ENCODE data around the gene DLX1.

Gene DLX1

DNA sequence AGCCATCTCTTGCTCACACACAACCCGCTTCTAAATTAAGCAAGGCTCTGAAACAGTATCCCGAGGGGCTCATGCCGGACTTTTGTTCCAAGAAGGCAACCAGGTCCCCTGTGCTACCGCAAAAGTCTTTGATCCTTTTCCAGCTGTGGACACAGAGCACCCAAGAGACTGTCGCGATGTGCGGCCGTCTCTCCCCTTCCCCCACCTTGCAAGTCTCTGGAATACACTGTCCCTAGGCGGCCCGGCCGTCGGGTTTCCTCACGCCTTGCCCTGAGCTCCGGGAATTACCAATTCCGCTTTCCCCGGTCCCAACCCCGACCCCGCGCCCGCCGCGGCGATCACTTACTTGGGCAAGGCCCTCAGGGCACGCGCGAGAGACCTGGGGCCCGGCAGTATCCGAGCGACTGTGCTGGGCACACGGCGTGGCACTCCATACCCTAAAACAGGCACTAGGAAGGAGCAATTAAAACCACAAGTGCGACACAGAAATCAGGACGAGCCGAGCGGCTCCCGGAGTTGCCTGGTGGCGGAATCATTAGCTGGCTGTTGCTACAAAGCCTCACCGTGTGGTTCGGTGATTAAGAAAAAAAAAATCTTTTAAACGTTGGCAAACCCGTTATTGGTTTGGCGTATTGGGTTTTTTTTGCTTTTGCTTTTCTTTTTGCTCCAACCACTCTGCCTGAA, 2.2 kb upstream of the DLX1 start:
- H3K4me3 ChIP-seq (ENCODE audit: low read depth, low read length), result 0 out of 2 replicates have a peak overlapping the region, but pooled peaks have one; percentile 6
- DNase-seq (ENCODE audit: low read depth), result no peak
- TF ChIP-seq, protein P1, sequence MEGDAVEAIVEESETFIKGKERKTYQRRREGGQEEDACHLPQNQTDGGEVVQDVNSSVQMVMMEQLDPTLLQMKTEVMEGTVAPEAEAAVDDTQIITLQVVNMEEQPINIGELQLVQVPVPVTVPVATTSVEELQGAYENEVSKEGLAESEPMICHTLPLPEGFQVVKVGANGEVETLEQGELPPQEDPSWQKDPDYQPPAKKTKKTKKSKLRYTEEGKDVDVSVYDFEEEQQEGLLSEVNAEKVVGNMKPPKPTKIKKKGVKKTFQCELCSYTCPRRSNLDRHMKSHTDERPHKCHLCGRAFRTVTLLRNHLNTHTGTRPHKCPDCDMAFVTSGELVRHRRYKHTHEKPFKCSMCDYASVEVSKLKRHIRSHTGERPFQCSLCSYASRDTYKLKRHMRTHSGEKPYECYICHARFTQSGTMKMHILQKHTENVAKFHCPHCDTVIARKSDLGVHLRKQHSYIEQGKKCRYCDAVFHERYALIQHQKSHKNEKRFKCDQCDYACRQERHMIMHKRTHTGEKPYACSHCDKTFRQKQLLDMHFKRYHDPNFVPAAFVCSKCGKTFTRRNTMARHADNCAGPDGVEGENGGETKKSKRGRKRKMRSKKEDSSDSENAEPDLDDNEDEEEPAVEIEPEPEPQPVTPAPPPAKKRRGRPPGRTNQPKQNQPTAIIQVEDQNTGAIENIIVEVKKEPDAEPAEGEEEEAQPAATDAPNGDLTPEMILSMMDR (IDR thresholded peaks at IDR 0.05; ENCODE audit: insufficient read depth, low read depth, low read length, missing control alignments), result no peak

DNA sequence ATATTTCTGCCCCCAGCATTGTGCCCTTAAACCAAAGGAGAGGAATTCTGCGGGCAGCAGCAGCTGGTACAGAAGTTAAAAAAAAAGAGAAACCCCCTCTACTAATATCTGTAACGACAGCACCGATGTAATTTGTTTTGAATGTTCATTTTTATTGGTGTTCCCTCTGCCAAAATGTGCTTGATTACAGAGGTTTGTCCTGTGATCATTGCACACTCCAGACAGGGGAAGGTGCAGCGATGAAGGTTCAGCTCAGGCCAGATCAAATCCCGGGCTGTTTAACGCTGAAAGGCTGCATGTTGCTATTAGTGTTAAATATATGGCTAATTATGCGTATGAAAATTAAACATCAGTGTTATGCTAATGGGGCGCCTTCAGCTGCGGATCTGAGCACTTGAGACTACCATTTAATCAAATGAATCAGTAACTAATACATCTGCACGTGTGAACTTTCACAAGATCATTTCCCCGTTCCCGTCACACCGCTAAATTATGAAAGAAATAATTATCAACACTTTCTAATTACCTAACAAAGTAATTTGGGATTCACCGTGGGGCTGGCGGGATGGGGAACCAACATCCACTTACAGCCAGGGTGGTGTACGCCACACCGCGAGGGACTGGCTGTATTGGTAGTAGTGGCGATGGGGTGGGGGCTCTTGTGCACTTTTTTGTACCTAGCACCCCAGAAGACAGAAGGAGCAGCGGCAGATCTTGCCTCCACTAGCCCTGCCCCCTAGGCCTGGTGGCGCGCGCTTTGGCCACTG, 1.5 kb upstream of the DLX1 start:
- TF ChIP-seq, protein P1 (IDR thresholded peaks at IDR 0.05; ENCODE audit: insufficient read depth, low read depth, low read length, missing control alignments), result no peak
- H3K4me3 ChIP-seq (ENCODE audit: low read depth, low read length), result 0 out of 2 replicates have a peak overlapping the region, but pooled peaks have one; percentile 6
- no peak for DNase-seq (ENCODE audit: low read depth)

DNA sequence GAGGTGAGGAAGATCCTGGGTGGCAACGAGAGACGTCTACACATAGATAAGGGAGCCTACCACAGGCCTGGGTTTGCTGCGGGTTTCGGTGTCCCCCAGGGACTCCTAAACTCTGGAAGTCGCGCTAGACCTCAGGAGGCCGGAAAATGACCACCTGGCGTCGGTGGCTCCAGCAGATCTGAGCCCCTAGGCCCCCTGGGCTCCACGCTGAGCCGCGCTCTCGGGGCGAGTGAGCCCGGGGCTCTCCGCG, 987 bp upstream of the DLX1 start:
- TF ChIP-seq, protein P1 (IDR thresholded peaks at IDR 0.05; ENCODE audit: insufficient read depth, low read depth, low read length, missing control alignments), result no peak
- H3K4me3 ChIP-seq (ENCODE audit: low read depth, low read length), result peak overlapping the region; percentile 60

DNA sequence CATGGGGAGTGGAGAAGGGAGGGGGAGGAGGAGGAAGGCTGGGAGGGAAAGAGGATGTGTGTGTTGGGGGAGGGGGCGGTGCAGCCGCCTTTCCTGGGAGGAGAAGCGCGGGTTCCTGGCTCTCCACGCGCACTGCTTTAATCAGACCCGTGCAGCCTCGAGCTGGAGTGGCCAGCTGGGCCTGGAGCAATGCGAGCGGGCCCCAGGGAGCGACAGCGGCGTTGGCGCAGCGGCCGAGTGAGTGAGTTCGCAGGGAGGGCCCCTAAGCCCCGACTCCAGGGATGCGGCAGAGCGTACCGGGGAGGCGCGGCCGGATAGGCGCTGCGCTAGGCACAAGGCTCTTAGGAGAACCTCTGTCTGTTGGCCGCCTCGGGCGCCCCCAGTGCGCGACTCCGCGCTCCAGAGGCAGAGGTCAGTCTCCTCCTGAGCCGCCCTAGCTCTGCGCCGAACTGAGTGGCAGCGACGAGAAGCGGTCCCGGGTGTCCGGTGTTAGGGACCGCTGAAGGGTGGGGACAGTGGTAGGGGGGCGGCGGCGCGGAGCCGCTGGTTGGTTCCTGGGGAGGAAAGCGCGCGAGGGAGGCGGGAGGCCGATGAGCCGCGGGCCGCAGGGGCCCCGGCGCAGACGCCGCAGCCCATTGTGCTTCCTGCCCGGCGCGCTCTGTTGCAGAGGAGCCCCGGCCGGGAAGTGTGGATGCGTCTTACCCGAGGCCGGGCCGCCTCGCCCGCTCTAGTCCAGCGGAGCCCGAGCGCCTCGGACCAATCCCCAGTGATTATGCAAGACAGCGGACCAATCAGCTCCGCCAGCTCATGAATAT, 455 bp upstream of the DLX1 start:
- TF ChIP-seq, protein P1 (IDR thresholded peaks at IDR 0.05; ENCODE audit: insufficient read depth, low read depth, low read length, missing control alignments), result no peak
- peak; percentile 92 for DNase-seq (ENCODE audit: low read depth)
- peak overlapping the region; percentile 60 for H3K4me3 ChIP-seq (ENCODE audit: low read depth, low read length)

More for the DNA sequence above, 987 bp upstream of the DLX1 start:
- no peak for DNase-seq (ENCODE audit: low read depth)

DNA sequence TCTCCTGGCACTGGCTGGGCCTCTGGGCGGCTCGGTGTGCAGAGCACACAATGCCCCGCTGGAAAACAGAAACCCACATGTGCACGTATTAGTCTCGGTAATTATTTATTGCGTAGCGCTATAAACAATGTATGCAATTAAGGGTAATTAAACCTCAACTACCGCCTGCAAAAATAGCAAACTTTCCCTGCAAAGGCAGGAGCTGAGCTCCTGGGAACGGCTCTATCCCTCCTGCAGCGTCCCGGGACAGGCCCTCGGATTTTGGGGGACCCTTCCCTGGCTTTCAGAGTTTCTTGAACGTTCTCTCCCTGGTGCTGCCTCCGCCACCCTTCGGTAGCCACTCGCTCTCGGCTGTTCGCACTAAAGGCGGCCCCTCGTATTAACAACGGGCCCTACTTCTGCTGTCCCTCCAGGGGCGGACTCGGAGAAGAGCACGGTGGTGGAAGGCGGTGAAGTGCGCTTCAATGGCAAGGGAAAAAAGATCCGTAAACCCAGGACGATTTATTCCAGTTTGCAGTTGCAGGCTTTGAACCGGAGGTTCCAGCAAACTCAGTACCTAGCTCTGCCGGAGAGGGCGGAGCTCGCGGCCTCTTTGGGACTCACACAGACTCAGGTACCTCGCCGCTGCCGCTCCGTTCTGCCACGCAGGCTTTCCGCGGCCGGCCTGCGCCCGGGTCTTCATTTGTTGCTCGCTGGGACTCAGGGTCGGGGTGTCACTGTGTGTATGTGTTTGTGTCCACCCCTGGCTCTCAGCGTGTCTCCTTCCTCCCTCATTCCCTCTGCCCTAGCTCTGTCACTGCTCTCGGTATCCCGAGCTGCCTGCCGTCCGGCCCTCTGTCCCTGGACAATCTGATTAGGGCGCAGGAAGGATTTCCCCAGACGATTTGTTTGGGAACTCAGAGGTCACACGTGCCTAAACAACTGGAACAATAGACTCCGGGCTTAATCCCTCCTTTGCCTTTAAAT, 1.2 kb downstream of the DLX1 start:
- H3K4me3 ChIP-seq (ENCODE audit: low read depth, low read length), result no peak overlapping the region; the same call in 1 of the 2 replicates
- TF ChIP-seq, protein P1 (IDR thresholded peaks at IDR 0.05; ENCODE audit: insufficient read depth, low read depth, low read length, missing control alignments), result peak; percentile 3
- peak; percentile 40 for DNase-seq (ENCODE audit: low read depth)

DNA sequence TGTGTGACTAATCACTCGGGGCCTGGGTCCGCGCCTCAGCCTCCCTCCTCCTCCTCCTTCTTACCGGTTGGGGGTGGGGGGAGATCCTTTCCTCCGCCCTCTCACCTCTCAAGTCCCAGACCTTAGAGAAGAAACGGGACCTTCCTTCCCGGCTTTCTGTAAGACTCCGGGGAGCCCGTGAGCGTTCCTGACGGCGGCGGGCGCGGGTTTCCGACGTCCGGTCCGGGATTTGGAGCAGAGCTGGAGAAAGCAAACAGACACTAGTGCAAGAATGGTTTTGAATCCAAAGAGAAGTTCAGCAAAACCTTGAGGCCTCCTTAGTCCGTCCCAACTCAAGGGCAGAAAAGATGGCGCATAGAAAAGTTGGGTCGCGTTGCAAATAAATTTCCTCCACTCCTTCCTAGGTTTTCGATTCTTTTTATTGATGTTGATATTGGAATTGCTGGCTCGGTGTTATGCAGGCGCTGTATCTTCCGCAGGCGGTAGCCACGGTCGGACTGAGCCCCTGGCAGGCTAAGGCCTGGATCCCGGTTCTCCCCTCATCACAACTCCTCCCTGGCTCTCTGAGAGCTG, 2.0 kb downstream of the DLX1 start:
- no peak overlapping the region for H3K4me3 ChIP-seq (ENCODE audit: low read depth, low read length)
- TF ChIP-seq, protein P1 (IDR thresholded peaks at IDR 0.05; ENCODE audit: insufficient read depth, low read depth, low read length, missing control alignments), result no peak

More for the DNA sequence above, 2.0 kb downstream of the DLX1 start:
- no peak for DNase-seq (ENCODE audit: low read depth)

Data from GM12865 (cell line).